ENCODE data around the gene ODAM.
A peak's percentile ranks its signal among the peaks of the same experiment; 100 is the strongest.
"Not testable (repeated sequence)": the region's sequence is repeated elsewhere in the genome, so short reads cannot be mapped to it uniquely, and the experiment has no call there.

The ODAM gene, protein sequence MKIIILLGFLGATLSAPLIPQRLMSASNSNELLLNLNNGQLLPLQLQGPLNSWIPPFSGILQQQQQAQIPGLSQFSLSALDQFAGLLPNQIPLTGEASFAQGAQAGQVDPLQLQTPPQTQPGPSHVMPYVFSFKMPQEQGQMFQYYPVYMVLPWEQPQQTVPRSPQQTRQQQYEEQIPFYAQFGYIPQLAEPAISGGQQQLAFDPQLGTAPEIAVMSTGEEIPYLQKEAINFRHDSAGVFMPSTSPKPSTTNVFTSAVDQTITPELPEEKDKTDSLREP

GRCh38 chr4:70195425-70195824 lies at the start of gene ODAM:
TSS of gene ODAM (plus strand) at chr4:70195725. CDS start at chr4:70196544, 819 bp downstream.
- no peak for DNase-seq

- DNase-seq = no peak
Observed at GRCh38 chr4:70151271-70151670, 44.3 kb upstream of the ODAM start.

GRCh38 chr4:70152088-70152487 lies 43.4 kb upstream of the ODAM start:
- no peak for DNase-seq

GRCh38 chr4:70153937-70154336 lies 41.6 kb upstream of the ODAM start, which contains the start of gene PRR27:
TSS of gene PRR27 (plus strand) at chr4:70154237. CDS start at chr4:70154376, 139 bp downstream.
- DNase-seq = no peak

GRCh38 chr4:70158576-70158975 lies 36.9 kb upstream of the ODAM start:
- DNase-seq = no peak

GRCh38 chr4:70177090-70177489 lies 18.4 kb upstream of the ODAM start:
- no peak for DNase-seq

- DNase-seq = no peak
Observed at GRCh38 chr4:70178075-70178660, 17.4 kb upstream of the ODAM start.

DNA sequence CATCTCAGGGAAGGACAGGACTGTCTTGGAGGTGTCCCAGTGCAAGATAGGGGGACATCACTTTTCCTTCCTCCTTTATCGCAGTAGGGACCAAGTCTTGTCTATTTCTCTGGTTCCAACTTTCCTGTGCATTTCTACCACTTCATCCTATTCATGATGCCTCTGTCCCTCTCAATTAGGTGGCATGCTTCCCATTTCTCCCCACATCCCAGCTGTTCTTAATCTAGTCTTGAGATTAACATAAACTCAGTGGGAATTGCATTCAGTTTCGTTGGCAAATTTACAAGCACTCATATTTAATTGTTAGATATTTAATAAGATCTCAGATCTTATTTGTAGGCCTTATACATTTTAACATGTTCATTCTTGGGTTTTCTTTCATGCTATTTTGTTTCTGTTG lies 15.7 kb upstream of the ODAM start:
- DNase-seq = no peak

DNA sequence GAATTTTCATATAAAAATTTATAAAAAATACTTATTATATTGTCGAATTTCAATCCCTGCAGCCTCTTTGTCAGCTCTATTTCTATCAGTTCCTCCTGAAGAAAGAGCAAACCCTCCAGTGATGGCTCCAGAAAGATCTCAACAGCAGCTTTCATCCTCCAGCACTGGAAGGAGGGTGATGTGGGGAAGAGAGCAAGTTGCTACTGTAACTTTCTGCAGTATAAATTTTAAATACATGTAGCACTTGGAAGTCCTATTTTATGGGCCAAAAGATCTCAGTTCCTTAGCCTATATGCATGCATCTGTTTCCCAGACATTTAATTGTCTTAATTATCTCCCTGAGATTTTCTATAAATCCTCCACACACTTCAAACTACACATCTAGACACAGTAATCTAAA lies 13.7 kb upstream of the ODAM start:
- no peak for DNase-seq

- no peak for DNase-seq
Observed at GRCh38 chr4:70182517-70183167, 12.9 kb upstream of the ODAM start.

- peak; percentile 56 for DNase-seq
Observed at GRCh38 chr4:70183168-70183939, 12.2 kb upstream of the ODAM start.

- no peak for DNase-seq
Observed at GRCh38 chr4:70183940-70184246, 11.6 kb upstream of the ODAM start.

DNA sequence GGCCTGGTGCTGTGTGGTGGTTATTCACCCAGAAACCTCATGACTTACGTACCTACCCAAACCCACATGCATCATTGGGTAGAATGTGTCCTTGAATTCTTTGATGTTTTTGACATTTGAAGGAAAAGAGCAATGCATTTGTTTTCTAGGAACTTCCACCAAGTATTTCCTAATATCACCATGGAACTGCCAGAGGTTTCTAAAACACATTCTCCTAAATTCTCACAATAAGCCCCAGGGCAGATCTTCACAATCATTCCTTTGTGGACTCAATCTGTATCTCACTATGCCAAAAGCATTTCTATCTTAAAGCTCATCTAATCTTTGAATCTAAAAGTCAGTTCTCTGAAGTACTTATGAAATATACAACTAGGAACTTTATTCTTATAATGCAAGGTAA lies 8.3 kb upstream of the ODAM start:
- DNase-seq = no peak

- no peak for DNase-seq
Observed at GRCh38 chr4:70190579-70190978, 4.9 kb upstream of the ODAM start.

GRCh38 chr4:70191647-70192046 lies 3.9 kb upstream of the ODAM start:
- DNase-seq = no peak

DNA sequence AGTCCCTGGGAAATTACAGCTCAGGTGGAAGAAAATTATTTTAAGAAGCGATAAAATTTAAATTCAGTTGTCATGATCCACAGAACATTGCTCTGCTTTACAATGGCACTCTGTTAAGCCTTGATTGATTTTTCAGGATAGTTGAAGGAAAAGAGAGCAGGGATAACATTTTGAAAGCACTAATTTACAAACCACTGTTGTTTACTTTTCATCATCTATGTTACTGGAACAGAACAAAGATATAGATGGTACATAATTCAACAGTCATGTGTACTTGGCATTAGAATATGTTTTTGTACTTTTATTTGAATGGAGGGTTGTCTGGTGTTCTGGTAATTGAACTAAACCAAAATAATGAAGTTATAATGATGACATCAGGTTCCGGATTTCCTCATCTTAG lies 2.6 kb upstream of the ODAM start:
- no peak for DNase-seq

DNA sequence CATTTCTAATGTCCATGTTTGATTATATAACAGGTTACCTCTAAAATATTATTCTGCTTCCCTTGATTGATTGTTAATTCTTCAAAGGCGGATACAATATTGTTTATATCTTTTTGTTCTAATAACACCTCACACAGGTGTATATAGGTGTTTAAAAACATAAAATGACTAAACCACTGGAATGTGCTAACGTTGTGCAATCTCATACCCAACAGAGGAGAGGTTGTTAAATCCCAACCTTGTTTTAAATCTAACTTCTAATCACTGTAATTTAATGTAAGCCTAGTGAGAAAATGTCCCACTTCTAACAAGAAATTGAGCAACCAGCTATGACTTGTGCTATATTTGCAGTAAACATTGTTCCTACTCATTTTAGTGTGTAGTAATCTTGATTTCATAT lies 1.3 kb downstream of the ODAM start:
- DNase-seq = no peak

DNA sequence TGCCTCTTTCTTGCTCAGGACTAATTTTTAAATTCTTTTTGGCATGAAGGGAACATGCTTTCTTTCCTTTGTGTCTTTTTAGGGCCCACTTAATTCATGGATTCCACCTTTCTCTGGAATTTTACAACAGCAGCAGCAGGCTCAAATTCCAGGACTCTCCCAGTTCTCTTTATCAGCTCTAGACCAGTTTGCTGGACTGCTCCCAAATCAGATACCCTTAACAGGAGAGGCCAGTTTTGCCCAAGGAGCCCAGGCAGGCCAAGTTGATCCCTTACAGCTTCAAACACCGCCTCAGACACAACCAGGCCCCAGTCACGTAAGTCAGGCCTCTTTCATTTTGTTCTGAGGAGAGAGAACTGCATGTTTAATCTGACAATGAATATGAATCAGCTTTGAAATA lies 2.3 kb downstream of the ODAM start:
- DNase-seq = peak; percentile 88

GRCh38 chr4:70203601-70204000 lies 8.1 kb downstream of the ODAM start:
- no peak for DNase-seq

- not testable (repeated sequence) for DNase-seq
Observed at GRCh38 chr4:70212752-70213151, 17.2 kb downstream of the ODAM start.

GRCh38 chr4:70216109-70216508 lies 20.6 kb downstream of the ODAM start:
- DNase-seq = not testable (repeated sequence)

- not testable (repeated sequence) for DNase-seq
Observed at GRCh38 chr4:70216550-70216949, 21.0 kb downstream of the ODAM start.

DNA sequence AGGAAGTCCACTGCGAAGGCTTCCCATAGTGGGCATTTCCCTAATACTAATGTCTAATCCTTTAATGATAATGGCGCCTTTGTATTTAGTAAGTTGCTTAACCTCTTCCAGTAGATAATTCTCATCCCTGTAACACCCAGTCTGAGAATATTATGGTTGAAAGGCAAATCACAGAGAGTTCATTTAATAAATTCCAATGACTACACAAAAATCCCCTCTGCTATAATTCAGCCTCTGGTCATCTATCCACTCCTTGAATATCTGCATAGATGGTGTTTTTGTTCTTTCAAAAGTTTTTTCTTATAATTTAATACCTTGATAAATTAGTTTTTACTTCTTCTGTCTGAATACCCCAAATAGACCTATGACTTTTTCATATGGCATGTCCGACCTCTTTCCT lies 25.9 kb downstream of the ODAM start:
- not testable (repeated sequence) for DNase-seq

DNA sequence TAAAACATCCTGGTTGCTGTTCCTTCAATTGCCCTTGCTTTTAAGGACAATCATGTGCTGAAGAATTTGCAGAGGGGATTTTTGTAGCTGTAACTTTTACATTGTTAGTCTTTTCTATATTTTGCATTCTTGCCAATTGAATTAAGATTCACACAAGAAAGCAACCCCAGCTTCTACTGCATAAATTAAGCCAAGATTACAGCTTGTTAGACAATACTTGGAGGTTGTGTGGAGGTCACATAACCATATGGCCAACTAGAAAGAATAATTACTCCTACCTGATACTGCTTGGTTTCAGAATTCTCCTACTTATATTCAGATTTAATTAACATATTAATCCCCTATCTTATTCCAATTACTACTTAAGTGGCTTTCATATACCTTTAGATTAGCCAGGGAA lies 26.3 kb downstream of the ODAM start:
- not testable (repeated sequence) for DNase-seq

All from islet precursor cell (in vitro differentiated cells).